ENCODE measurements around the gene CRYGS. TPM values are rescaled to one million over a fixed set of nuclear protein-coding genes. Genes with fewer than 3 reads are reported as not detected.
"Not testable (repeated sequence)": the region's sequence is repeated elsewhere in the genome, so short reads cannot be mapped to it uniquely, and the experiment has no call there.

CRYGS gene
- total RNA-seq, 1 donor from 2014 or later, result 4.5 TPM

GRCh38 chr3:186567072-186567921 lies 23.1 kb upstream of the CRYGS start, which contains the start of gene TBCCD1:
TSS of gene TBCCD1 (minus strand) at chr3:186567339. CDS start at chr3:186564329, 3,010 bp downstream.
- peak; percentile 94 for DNase-seq (ENCODE audit: low spot score)
- ATAC-seq, result peak; percentile 81
- intact Hi-C loops (cut with DNase I), result no loop called here

GRCh38 chr3:186566772-186567071 lies 22.5 kb upstream of the CRYGS start:
- ATAC-seq (no peak), DNase-seq (ENCODE audit: low spot score) (no peak)
- intact Hi-C loops (cut with DNase I), result no loop called here

GRCh38 chr3:186564586-186564985 lies 20.4 kb upstream of the CRYGS start:
- no peak for ATAC-seq
- no peak for DNase-seq (ENCODE audit: low spot score)
- intact Hi-C loops (cut with DNase I), result no loop called here

- ATAC-seq, result no peak
- DNase-seq (ENCODE audit: low spot score), result no peak
- intact Hi-C loops (cut with DNase I), result no loop called here
Observed at GRCh38 chr3:186552408-186553031, 8.3 kb upstream of the CRYGS start.

- DNase-seq (ENCODE audit: low spot score), result no peak
- ATAC-seq, result no peak
- intact Hi-C loops (cut with DNase I), result no loop called here
Observed at GRCh38 chr3:186551387-186551786, 7.2 kb upstream of the CRYGS start.

GRCh38 chr3:186549497-186549896 lies 5.3 kb upstream of the CRYGS start:
- ATAC-seq, result no peak
- intact Hi-C loops (cut with DNase I), result no loop called here
- no peak for DNase-seq (ENCODE audit: low spot score)

GRCh38 chr3:186540835-186541226 lies 3.3 kb downstream of the CRYGS start:
- DNase-seq (ENCODE audit: low spot score) (no peak), ATAC-seq (no peak)
- intact Hi-C loops (cut with DNase I), result no loop called here

GRCh38 chr3:186540221-186540834 lies 3.9 kb downstream of the CRYGS start:
- peak; percentile 86 for ATAC-seq
- peak; percentile 82 for DNase-seq (ENCODE audit: low spot score)
- intact Hi-C loops (cut with DNase I), result no loop called here

- intact Hi-C loops (cut with DNase I), result loop anchor here (5.0 to 10.0 kb wide), 2 partner anchors 284 to 561 kb away; no protein-coding TSS in a partner anchor
- ATAC-seq (no peak), DNase-seq (ENCODE audit: low spot score) (no peak)
Observed at GRCh38 chr3:186538779-186539178, 5.4 kb downstream of the CRYGS start.

GRCh38 chr3:186536883-186537844 lies 7.0 kb downstream of the CRYGS start:
- ATAC-seq (no peak), DNase-seq (ENCODE audit: low spot score) (no peak)
- intact Hi-C loops (cut with DNase I), result loop anchor here (5.0 to 10.0 kb wide), 2 partner anchors 282 to 560 kb away; no protein-coding TSS in a partner anchor

- intact Hi-C loops (cut with DNase I), result loop anchor here (10.0 kb wide), 1 partner anchor 279 kb away; no protein-coding TSS in a partner anchor
- DNase-seq (ENCODE audit: low spot score) (no peak), ATAC-seq (peak; percentile 81)
Observed at GRCh38 chr3:186534113-186534669, 10.0 kb downstream of the CRYGS start.

- DNase-seq (ENCODE audit: low spot score), result no peak
- intact Hi-C loops (cut with DNase I), result loop anchor here (10.0 kb wide), 1 partner anchor 278 kb away; no protein-coding TSS in a partner anchor
- peak; percentile 50 for ATAC-seq
Observed at GRCh38 chr3:186532598-186533072, 11.5 kb downstream of the CRYGS start.

GRCh38 chr3:186531694-186532093 lies 12.5 kb downstream of the CRYGS start:
- ATAC-seq; DNase-seq (ENCODE audit: low spot score): not testable (repeated sequence)
- intact Hi-C loops (cut with DNase I), result loop anchor here (10.0 kb wide), 1 partner anchor 277 kb away; no protein-coding TSS in a partner anchor

GRCh38 chr3:186530415-186530814 lies 13.8 kb downstream of the CRYGS start:
- no peak for DNase-seq (ENCODE audit: low spot score)
- intact Hi-C loops (cut with DNase I), result loop anchor here (10.0 kb wide), 1 partner anchor 276 kb away; no protein-coding TSS in a partner anchor
- no peak for ATAC-seq

GRCh38 chr3:186529201-186529999 lies 14.8 kb downstream of the CRYGS start:
- no peak for DNase-seq (ENCODE audit: low spot score)
- intact Hi-C loops (cut with DNase I), result no loop called here
- no peak for ATAC-seq

GRCh38 chr3:186526256-186526606 lies 17.9 kb downstream of the CRYGS start:
- DNase-seq (ENCODE audit: low spot score) (no peak), ATAC-seq (no peak)
- intact Hi-C loops (cut with DNase I), result no loop called here

Measured in sciatic nerve (tissue), 2 donors.